Vagina (tissue), 2 donors: ENCODE results near the gene MS4A15.

Experiments used
- CTCF ChIP-seq, 3 experiments: fragments of 450-650 bp in 2 of 3; fragments of 200-600 bp in 1 of 3; sonication (generic) in 1 of 3; IDR thresholded peaks; one replicate each; pipeline ENCODE4 v1.5.1; 2017 to 2019; ENCODE audit warnings: antibody characterized with exemption in 3 of 3, mild to moderate bottlenecking in 2 of 3, moderate library complexity in 2 of 3
- POLR2A ChIP-seq, 2 donors: fragments of 450-650 bp; IDR thresholded peaks; one replicate each; pipeline ENCODE4 v1.6.1; 2017; ENCODE audit warnings: antibody characterized with exemption in 2 of 2, mild to moderate bottlenecking in 2 of 2, moderate library complexity in 2 of 2
- POLR2AphosphoS5 ChIP-seq, 2 donors: sonication (generic); formaldehyde crosslinking; IDR thresholded peaks; one replicate each; pipeline ENCODE4 v1.9.0; 2017; ENCODE audit warnings: antibody characterized with exemption in 2 of 2, mild to moderate bottlenecking in 2 of 2, low read depth in 1 of 2; ENCODE audit not compliant: insufficient read depth in 1 of 2

GRCh38 chr11:60718524-60719316 lies 37.9 kb upstream of the MS4A15 start:
- TF ChIP-seq CTCF (IDR thresholded peaks at IDR 0.05), result no peak
- TF ChIP-seq POLR2AphosphoS5 (IDR thresholded peaks at IDR 0.05; ENCODE audit: insufficient read depth in 1 of 2, low read depth in 1 of 2), result no peak
- TF ChIP-seq POLR2A (IDR thresholded peaks at IDR 0.05), result no peak
